COLO668 (cell line): ENCODE results near the gene FAM222B.
"Not testable (repeated sequence)": the region's sequence is repeated elsewhere in the genome, so short reads cannot be mapped to it uniquely, and the experiment has no call there.

Experiments
- DNase-seq: peaks from one replicate; lab custom pipeline; 2025; ENCODE audit not compliant: unreplicated experiment; lab: John Stamatoyannopoulos, UW

FAM222B gene

DNA sequence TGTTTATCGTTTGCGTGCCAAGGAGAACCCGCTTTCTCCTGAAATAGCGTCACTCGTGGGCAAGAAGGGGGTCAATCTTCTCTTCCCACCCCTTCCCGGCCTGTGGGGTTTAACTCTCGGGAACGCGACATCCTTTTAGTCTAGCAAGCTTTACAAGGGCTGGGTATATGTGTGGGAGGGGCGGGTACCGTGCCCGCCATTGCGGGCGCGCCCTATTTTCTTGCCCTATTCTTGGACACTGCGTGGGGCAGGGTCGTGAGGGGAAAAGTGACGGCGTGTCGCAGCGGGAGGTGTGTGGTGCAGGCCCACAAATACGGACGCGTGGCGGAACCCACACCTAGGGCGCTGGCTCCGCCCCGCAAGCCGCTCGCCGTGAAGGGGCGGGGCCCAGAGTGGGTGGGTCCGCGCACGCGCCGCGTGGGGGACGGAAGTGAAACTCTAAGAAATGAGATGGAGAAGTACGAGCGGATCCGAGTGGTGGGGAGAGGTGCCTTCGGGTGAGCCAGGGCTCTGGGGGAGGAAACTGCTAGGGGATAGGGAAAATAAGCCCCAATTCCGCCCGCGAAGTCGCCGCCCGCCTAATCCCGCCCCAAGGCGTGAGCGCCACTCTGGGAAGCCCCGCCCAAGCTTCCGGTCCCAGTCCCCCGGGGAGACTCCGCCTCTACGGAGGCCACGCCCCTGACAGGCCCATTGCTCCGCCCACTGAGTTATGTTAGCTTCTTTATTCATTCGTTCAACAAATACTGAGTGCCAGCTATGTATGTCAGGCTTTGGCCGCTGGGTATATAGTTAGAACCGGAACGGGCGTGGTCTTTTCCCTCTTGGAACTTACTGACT lies 114.0 kb downstream of the FAM222B start, which contains the start of gene NEK8:
TSS of gene NEK8 (plus strand) at position 425 of the 837 bp plus-strand sequence. CDS start at position 451, 26 bp downstream.
- peak; percentile 86 for DNase-seq

- peak; percentile 87 for DNase-seq
These were observed 115.7 kb downstream of the FAM222B start for GRCh38 chr17:28726627-28727491.

- DNase-seq: peak; percentile 77
These were observed 116.4 kb downstream of the FAM222B start, which contains the start of gene TLCD1 for GRCh38 chr17:28726226-28726626. TLCD1 (minus strand) TSS chr17:28726233; CDS start chr17:28726097, 136 bp downstream.

DNA sequence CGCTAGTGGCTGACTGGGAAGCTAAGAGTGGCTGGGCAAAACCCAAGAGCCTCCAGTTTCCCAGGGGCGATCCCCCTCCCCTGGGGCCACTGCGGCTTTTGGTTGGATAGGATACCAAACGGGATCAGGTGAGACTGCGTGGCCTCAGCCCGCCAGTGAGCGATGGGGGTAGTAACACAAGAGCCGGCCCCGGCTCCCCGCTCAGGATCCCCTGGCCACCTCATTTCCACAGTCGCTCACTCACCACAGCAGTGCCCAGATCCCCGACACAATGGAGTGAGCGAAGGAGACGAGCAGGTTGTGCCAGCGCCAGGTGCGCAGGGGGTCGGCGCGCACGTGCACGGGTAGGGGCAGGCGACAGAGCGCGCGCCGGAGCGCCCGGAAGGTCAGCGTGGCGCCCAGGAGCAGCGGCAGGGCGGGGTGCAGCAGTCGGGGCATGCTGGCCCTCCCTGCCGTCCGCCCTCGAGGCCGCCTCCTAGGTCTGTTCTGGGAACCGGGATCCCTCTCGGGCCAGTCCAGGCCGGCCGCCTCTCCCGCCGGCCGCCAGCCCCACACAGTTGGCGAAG lies 116.8 kb downstream of the FAM222B start:
- peak; percentile 84 for DNase-seq

GRCh38 chr17:28725166-28725659 lies 117.4 kb downstream of the FAM222B start:
- DNase-seq: peak; percentile 43

DNA sequence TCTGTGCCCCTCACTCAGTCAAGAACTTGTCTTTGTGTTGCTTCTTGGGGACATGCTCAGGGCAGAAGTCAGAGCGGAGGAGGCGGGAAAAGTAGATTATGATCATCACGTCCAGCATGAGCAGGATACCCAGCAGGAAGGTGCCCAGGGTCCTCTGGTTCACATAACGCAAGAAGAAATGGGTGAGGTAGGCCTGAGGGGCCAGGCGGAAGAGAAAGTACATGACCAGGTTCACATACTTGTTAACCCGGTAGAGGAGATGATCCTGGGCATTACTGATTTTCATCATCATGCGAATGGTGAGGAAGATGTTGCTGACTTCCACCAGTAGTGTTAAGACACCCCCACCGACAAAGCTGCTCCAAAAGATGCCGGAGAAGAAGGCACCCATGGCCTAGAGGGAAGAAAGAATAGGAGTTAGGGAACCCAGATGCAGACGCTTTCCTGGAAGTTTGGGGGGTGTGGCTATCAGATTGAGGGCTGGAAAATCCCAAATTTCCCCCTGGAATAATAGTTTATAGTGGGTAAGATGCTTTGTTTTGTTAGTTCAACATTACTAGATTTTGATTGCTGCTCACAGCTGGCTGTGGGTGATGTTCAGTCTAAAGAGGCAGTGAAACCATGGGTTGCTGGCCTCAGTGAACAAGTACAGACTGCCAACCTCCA lies 118.0 kb downstream of the FAM222B start:
- no peak for DNase-seq

GRCh38 chr17:28723836-28724499 lies 118.6 kb downstream of the FAM222B start:
- DNase-seq: not testable (repeated sequence)

DNA sequence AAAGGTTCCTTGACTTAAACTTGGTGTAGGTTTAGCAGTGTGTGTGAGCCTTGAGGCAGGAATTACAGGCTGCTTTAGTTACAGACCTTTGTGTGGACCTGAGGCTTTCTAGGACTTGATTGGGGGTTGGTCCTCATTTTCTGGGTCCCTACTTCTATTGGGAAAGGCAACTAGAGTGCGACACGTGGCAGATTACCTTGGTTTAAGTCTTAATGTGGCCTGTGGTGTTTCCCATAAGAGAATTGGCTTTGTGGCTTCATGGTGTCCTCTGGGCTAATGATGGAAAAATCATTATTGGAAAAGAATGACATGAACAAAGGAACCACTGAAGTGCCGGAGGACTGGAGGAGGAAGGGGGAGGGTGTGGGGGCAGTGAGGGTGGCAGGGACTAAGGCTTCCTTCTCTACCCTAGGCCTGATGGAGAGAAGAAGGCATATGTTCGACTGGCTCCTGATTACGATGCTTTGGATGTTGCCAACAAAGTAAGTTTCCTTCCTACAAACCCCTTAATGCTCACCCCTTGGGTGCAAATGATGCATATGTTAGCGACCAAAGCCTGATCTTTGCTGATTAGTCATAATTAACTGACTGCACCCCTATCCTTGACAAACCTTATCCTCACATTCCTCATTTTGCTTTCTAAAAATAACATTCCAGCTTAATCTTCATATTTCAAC lies 119.3 kb downstream of the FAM222B start:
- no peak for DNase-seq

DNA sequence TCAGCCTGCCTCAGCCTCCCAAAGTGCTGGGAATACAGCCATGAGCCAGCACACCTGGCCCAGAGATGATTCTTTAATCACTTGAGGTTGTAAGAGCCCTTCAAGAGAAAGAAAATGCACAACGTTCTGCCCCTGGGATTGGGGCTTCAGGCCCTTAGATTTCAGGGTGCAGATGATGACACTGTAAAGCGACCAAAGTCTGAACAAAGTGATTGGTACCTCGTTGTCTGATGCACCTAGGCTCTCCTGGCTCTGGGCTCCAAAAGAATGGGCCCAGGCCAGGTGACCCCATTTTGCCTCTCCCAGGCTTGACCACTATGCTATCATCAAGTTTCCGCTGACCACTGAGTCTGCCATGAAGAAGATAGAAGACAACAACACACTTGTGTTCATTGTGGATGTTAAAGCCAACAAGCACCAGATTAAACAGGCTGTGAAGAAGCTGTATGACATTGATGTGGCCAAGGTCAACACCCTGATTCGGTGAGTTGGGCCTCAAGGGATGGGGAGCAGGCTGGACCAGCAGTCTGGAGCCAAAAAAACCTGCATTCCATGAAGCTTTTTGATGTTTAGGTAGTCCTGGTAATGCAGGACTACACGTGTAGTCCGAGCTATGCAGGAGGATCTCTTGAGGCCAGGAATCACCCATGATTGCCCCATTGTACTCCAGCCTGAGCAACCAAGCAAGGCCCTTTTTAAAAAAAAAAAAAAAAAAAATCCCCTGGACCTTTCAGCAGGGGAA lies 120.0 kb downstream of the FAM222B start:
- DNase-seq: no peak

DNA sequence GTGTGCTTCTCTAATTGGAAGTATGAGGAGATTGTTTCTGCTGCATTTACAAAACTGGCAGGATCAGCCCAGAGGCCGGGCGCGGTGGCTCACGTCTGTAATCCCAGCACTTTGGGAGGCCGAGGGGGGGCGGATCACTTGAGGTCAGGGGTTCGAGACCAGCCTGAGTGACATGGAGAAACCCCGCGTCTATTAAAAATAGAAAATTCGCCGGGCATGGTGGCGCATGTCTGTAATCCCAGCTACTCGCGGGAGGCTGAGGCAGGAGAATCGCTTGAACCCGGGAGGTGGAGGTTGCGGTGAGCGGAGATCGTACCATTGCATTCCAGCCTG lies 121.6 kb downstream of the FAM222B start:
- not testable (repeated sequence) for DNase-seq

- peak; percentile 17 for DNase-seq
These were observed 122.2 kb downstream of the FAM222B start for GRCh38 chr17:28720247-28720996.

GRCh38 chr17:28719021-28719433 lies 123.6 kb downstream of the FAM222B start:
- DNase-seq: no peak

DNA sequence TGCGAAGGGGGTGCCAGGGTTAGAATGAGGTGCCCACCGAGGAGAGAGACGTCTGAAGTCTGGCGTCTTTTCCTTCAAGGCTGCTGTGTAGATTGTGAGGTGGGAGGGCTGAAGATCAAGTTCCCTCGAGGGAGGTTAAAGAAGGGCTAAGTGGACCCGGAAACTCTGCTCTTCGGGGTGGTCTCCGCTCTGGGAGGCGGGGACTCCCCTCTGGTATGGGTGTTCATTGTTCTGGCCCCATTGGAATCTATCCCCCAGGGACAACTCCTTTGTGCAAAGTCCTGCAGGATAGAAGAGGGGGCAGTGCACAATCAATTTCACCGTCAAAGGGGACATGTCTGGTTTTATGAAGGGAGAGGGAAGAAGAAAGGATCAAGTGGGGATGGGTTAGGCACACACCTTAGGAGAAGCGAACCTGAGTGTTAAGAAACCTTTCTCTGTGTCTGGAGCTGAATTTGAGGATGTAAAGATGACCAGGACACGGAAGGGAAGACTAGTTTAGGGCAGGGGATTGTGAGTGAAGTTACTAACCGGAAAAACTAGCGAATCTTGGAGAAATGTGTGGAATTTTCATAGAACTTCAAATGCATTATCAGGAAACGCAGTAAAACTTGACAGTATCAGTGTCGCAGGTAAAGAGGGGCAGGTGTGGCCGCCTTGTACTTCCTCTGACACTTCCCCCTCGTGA lies 124.1 kb downstream of the FAM222B start:
- no peak for DNase-seq

DNA sequence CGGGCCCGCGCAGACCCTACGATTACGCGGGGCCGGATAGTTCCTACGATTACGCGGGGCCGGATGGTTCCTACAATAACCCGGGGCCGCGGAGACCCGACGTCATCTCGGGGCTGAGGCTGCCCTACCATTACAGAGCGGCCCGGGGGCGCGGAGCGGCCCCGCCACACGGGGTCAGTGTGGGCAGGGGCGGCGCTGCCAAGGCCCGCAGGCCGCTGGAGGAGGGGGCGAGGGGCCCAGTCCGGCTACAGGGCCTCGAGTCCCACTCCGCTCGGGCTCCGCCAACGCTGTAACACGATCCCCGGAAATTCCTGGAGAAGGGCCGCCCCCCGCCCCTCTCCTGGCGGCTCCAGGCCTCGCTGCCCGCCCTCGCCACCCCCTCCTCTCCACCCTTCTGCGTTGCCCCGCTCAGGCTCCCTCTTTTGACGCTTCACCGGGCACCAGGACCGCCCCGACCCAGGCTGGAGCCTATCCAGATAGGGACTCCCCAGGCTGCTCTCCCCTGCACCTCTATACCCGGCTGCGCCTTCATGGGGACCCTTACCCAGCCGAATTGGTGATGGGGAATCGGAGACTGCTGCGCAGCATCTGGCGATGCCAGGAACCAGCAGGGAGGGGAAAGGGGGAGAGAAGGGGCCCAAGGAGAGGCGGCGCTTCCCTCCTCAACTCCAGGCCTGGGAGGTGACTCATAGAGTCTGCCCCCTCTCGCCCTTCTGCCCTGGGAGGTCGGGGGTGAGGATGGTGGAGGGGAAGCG lies 124.8 kb downstream of the FAM222B start, which contains the start of gene RAB34:
TSS of gene RAB34 (minus strand) at position 291 of the 755 bp plus-strand sequence. CDS start 602 bp downstream, outside the sequence.
- peak; percentile 45 for DNase-seq

GRCh38 chr17:28716740-28717577 lies 125.6 kb downstream of the FAM222B start:
- no peak for DNase-seq

DNA sequence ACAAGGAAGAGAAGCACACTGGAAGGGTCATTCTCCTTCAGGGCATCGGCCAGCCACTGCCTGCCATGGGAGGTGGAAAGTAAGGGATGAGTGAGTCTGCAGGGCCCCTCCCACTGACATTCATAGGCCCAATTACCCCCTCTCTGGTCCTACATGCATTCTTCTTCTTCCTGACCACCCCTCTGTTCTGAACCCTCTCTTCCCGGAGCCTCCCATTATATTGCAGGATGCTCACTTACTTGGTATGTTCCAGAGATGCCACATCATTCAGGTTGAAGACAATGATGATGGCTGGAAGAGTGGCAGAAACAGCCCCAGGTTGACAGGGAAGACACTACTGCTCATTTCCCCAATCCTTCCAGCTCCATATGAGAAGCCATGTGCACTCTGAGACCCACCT lies 127.4 kb downstream of the FAM222B start:
- DNase-seq: no peak
